ENCODE measurements around the gene PTPN7. TPM values are rescaled to one million over a fixed set of nuclear protein-coding genes. Genes with fewer than 3 reads are reported as not detected.
"Not testable (repeated sequence)": the region's sequence is repeated elsewhere in the genome, so short reads cannot be mapped to it uniquely, and the experiment has no call there.

Gene PTPN7
- total RNA-seq, 1 experiment from 2014 or later, result not detected

DNA sequence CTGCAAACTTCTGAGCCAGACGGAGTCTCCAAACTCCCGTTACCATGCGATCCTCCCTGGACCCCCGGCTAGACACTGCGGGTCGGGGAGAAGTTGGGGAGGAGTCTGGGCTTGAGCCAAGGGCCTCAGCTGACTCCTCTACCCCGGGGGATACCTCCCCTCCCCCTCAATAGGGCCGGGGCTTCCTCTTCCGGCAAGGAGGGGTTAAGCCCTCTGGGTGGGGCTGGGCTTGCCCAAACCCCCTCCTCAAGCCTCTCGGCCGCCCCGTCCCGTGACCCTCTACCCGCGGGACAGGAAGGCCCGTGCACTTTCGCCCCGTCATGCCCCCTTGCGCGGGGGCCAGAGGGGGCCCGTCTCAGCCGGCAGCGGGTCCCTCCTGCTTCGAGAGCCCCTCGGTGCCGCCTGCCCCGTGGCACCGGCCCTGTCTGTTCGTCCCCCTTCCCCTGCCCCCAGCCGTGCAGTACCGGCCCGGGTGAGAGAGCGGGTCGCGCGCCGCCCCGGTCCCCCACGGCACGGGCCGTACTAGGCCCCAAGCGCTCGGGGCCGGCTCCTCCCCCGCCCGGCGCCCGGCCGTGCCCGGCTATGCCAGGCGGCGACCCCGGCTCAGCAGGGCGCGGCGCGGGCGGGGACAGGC, 16.5 kb downstream of the PTPN7 start:
- BruUV-seq (replicated peaks), result no TSS peak
- intact Hi-C loops (cut with micrococcal nuclease; ENCODE audit: unreplicated experiment), result no loop called here
- no peaks in the 10 kb centered on the region for H3K27me3 Mint-ChIP-seq (ENCODE audit: unreplicated experiment)
- peak; percentile 37 for DNase-seq
- TF ChIP-seq, protein P1, sequence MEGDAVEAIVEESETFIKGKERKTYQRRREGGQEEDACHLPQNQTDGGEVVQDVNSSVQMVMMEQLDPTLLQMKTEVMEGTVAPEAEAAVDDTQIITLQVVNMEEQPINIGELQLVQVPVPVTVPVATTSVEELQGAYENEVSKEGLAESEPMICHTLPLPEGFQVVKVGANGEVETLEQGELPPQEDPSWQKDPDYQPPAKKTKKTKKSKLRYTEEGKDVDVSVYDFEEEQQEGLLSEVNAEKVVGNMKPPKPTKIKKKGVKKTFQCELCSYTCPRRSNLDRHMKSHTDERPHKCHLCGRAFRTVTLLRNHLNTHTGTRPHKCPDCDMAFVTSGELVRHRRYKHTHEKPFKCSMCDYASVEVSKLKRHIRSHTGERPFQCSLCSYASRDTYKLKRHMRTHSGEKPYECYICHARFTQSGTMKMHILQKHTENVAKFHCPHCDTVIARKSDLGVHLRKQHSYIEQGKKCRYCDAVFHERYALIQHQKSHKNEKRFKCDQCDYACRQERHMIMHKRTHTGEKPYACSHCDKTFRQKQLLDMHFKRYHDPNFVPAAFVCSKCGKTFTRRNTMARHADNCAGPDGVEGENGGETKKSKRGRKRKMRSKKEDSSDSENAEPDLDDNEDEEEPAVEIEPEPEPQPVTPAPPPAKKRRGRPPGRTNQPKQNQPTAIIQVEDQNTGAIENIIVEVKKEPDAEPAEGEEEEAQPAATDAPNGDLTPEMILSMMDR (IDR thresholded peaks at IDR 0.05; ENCODE audit: unreplicated experiment), result no peak
- peaks cover 28% of the 10 kb centered on the region for H3K36me3 Mint-ChIP-seq (ENCODE audit: insufficient read depth, unreplicated experiment)
- CTCF ChIA-PET, result interaction anchor here (0.6 kb wide), 1 partner anchor 171 kb away, joined by 3 read pairs; no protein-coding TSS in a partner anchor
- peak overlapping the region; percentile 31 for H3K27ac Mint-ChIP-seq (ENCODE audit: unreplicated experiment)
- H3K4me1 Mint-ChIP-seq (ENCODE audit: low read depth, unreplicated experiment), result peaks cover 12% of the 10 kb centered on the region
- H3K9me3 Mint-ChIP-seq (ENCODE audit: low read depth, unreplicated experiment), result no peaks in the 10 kb centered on the region
- H3K4me3 Mint-ChIP-seq (ENCODE audit: low read depth, unreplicated experiment), result peak overlapping the region; percentile 79

DNA sequence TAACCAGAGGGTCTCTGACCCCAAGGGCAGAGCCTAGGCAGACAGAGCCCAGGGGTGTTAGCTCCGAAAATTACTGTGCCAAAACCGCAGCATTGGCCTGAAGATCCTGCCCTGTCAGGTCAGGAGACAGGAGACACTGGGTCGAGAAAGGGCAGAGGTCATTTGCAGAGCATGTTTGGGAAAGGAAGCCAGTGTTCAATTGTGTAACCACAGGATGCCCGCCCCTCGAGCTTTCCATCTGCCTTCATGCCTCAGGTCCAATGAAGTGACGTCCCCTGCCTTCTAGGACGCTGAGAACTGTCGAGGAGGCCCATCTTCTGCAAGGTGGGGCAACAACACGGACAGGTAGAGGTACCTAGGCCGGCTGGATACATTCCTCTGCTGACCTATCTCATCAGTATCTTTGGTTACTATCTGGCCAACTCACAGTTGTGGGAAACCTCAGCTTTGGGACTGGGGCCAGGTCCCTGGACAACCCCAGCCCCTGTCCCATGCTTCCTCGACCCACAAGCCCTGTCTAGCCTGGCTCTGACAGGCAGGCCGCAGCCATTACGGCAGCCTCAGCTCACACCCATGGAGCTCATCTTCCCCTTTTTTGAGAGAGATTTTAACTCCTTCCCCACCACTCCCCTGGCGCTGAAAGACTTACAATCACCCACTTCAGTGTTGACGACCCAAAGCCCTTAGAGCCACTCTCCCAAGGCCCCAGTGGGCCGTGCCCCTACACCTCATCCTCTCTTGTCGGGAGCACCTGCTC, 17.2 kb downstream of the PTPN7 start:
- Mint-ChIP-seq H3K9me3 (ENCODE audit: low read depth, unreplicated experiment) (no peaks in the 10 kb centered on the region), H3K27me3 (ENCODE audit: unreplicated experiment) (no peaks in the 10 kb centered on the region), H3K4me3 (ENCODE audit: low read depth, unreplicated experiment) (peak overlapping the region; percentile 79), H3K4me1 (ENCODE audit: low read depth, unreplicated experiment) (peaks cover 12% of the 10 kb centered on the region), H3K36me3 (ENCODE audit: insufficient read depth, unreplicated experiment) (peaks cover 35% of the 10 kb centered on the region), H3K27ac (ENCODE audit: unreplicated experiment) (peak overlapping the region; percentile 31)
- peak; percentile 16 for DNase-seq
- no TSS peak for BruUV-seq (replicated peaks)
- CTCF ChIA-PET, result no interaction called here
- TF ChIP-seq, protein P1 (IDR thresholded peaks at IDR 0.05; ENCODE audit: unreplicated experiment), result no peak
- intact Hi-C loops (cut with micrococcal nuclease; ENCODE audit: unreplicated experiment), result no loop called here

DNA sequence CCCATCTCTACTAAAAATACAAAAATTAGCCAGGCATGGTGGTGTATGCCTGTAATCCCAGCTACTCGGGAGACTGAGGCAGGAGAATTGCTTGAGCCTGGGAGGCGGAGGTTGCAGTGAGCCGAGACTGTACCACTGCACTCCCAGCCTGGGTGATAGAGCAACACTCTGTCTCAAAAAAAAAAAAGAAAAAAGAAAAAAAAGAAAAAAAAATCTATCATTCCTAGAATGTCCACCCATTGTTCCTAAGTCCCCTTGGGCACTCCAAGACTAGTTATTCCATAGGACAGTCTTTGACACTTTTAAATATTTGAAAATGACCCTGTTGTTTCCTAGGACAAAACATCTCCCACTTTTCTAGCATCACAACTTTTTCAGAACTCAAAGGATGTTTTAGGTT, 18.9 kb downstream of the PTPN7 start:
- CTCF ChIA-PET; BruUV-seq (replicated peaks); intact Hi-C loops (cut with micrococcal nuclease; ENCODE audit: unreplicated experiment); H3K27ac Mint-ChIP-seq (ENCODE audit: unreplicated experiment); H3K27me3 Mint-ChIP-seq (ENCODE audit: unreplicated experiment); H3K9me3 Mint-ChIP-seq (ENCODE audit: low read depth, unreplicated experiment); H3K4me3 Mint-ChIP-seq (ENCODE audit: low read depth, unreplicated experiment); DNase-seq: not testable (repeated sequence)
- H3K36me3 Mint-ChIP-seq (ENCODE audit: insufficient read depth, unreplicated experiment), result peaks cover 44% of the 10 kb centered on the region
- H3K4me1 Mint-ChIP-seq (ENCODE audit: low read depth, unreplicated experiment), result peaks cover 12% of the 10 kb centered on the region

DNA sequence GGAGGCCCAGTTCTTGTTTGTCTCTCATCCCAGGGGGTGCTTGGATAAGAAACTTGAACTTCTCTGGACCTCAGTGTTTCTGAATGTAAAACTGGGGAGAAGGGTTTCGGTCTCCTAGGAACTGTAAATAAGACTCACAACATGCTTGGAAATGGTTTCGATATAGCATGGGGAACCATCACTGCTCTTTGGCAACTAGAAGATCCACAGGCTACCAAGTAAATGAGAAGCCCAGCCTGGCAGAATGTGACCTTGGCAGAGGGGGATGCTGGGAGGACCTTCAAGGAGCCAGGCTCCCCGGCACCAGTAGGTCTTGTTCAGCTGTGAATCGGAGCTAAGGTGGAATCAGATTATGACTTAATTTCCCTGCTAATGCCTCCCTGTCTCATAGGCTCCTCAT, 19.6 kb downstream of the PTPN7 start:
- CTCF ChIA-PET, result no interaction called here
- Mint-ChIP-seq H3K4me3 (ENCODE audit: low read depth, unreplicated experiment) (no peak overlapping the region), H3K9me3 (ENCODE audit: low read depth, unreplicated experiment) (no peaks in the 10 kb centered on the region), H3K36me3 (ENCODE audit: insufficient read depth, unreplicated experiment) (peaks cover 44% of the 10 kb centered on the region), H3K27ac (ENCODE audit: unreplicated experiment) (no peak overlapping the region), H3K4me1 (ENCODE audit: low read depth, unreplicated experiment) (peaks cover 12% of the 10 kb centered on the region), H3K27me3 (ENCODE audit: unreplicated experiment) (no peaks in the 10 kb centered on the region)
- no TSS peak for BruUV-seq (replicated peaks)
- intact Hi-C loops (cut with micrococcal nuclease; ENCODE audit: unreplicated experiment), result no loop called here
- TF ChIP-seq, protein P1 (IDR thresholded peaks at IDR 0.05; ENCODE audit: unreplicated experiment), result no peak
- DNase-seq, result no peak
